Omental fat pad (tissue), 4 donors: ENCODE results near the gene VAV3. TPM values are rescaled to one million over a fixed set of nuclear protein-coding genes. Genes with fewer than 3 reads are reported as not detected.

Source experiments
- ATAC-seq: fragments of 150-250 bp; one replicate; pipeline ENCODE4 v1.9.1; 2016; ENCODE audit warnings: mild to moderate bottlenecking, moderate library complexity; ENCODE audit not compliant: low FRiP score
- DNase-seq: peaks from one replicate; pipeline ENCODE4 v3.0.0-alpha.2; 2019; ENCODE audit warnings: low spot score
- total RNA-seq, 4 donors: library from RNA; depleted of rRNA; stranded (reverse); fragments of >200 nt; gene quantifications; one replicate each; pipeline ENCODE4 v1.1.0, GENCODE V29; 2016
- TF ChIP-seq, protein P1 (sequence below), 3 donors: fragments of 450-650 bp; IDR thresholded peaks; one replicate each; pipeline ENCODE4 v1.5.1; 2016 to 2017; ENCODE audit warnings: antibody characterized with exemption in 3 of 3, mild to moderate bottlenecking in 3 of 3, moderate library complexity in 2 of 3

Gene VAV3
- total RNA-seq, 4 donors from 2014 or later: 5.4 to 10.9 (median 10.2) TPM

DNA sequence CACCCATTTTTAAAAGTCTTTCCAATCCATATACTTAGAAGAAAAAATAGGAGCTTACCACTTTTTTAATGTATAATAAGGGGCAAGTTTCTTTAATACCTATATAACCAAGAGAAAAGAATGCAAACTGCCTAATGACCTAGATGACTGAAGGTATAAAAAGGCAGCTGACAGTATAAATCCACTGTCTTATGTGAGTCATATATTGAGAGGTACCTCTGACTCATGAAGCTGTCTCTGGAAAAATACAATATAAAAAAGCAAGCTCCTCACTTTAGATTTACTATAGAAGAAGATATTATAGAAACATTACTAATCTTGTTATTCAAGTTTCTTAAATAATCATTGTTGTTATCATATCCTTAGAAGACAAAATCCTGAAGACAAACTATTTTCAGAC lies 144.2 kb downstream of the VAV3 start:
- TF ChIP-seq, protein P1, sequence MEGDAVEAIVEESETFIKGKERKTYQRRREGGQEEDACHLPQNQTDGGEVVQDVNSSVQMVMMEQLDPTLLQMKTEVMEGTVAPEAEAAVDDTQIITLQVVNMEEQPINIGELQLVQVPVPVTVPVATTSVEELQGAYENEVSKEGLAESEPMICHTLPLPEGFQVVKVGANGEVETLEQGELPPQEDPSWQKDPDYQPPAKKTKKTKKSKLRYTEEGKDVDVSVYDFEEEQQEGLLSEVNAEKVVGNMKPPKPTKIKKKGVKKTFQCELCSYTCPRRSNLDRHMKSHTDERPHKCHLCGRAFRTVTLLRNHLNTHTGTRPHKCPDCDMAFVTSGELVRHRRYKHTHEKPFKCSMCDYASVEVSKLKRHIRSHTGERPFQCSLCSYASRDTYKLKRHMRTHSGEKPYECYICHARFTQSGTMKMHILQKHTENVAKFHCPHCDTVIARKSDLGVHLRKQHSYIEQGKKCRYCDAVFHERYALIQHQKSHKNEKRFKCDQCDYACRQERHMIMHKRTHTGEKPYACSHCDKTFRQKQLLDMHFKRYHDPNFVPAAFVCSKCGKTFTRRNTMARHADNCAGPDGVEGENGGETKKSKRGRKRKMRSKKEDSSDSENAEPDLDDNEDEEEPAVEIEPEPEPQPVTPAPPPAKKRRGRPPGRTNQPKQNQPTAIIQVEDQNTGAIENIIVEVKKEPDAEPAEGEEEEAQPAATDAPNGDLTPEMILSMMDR (IDR thresholded peaks at IDR 0.05): no peak
- ATAC-seq (no peak), DNase-seq (no peak)

GRCh38 chr1:107817935-107818334 lies 147.0 kb downstream of the VAV3 start:
- ATAC-seq (no peak), DNase-seq (no peak)
- TF ChIP-seq, protein P1 (IDR thresholded peaks at IDR 0.05): no peak

GRCh38 chr1:107817206-107817605 lies 147.8 kb downstream of the VAV3 start:
- TF ChIP-seq, protein P1 (IDR thresholded peaks at IDR 0.05): no peak
- no peak for DNase-seq
- ATAC-seq: no peak

GRCh38 chr1:107810291-107810951 lies 154.6 kb downstream of the VAV3 start:
- ATAC-seq: no peak

GRCh38 chr1:107807855-107808254 lies 157.1 kb downstream of the VAV3 start:
- ATAC-seq: no peak
- TF ChIP-seq, protein P1 (IDR thresholded peaks at IDR 0.05): no peak
- DNase-seq: no peak

More at GRCh38 chr1:107810291-107810951, 154.6 kb downstream of the VAV3 start:
- TF ChIP-seq, protein P1 (IDR thresholded peaks at IDR 0.05): no peak
- DNase-seq: no peak

- DNase-seq: no peak
- TF ChIP-seq, protein P1 (IDR thresholded peaks at IDR 0.05): no peak
- ATAC-seq: no peak
Measured at GRCh38 chr1:107807405-107807804, 157.6 kb downstream of the VAV3 start.

GRCh38 chr1:107806902-107807301 lies 158.1 kb downstream of the VAV3 start:
- TF ChIP-seq, protein P1 (IDR thresholded peaks at IDR 0.05): no peak
- DNase-seq (no peak), ATAC-seq (no peak)
